Activated T-helper 2 cell treated with anti-CD3 and anti-CD28 coated beads, Interferon-gamma antibody, Interleukin-2, Interleukin-4, amounts not matched to agents 10 μg/mL and 5 μg/mL and 100 μg/mL, durations not matched to agents 14 hours and 24 hours and 36 hours (primary cell): Measurements from ENCODE around the gene PDE6G. TPM values are rescaled to one million over a fixed set of nuclear protein-coding genes. Genes with fewer than 3 reads are reported as not detected.

Source experiments
- DNase-seq: peaks from one replicate; pipeline ENCODE4 v3.0.0; 2021; ENCODE audit warnings: low spot score
- H3K27ac Mint-ChIP-seq: one replicate; pipeline ENCODE4 v1.8.0; 2021; ENCODE audit warnings: mixed read lengths
- H3K27me3 Mint-ChIP-seq: one replicate; pipeline ENCODE4 v1.8.0; 2021; ENCODE audit warnings: low read depth, mixed read lengths
- H3K36me3 Mint-ChIP-seq: one replicate; pipeline ENCODE4 v1.8.0; 2021; ENCODE audit warnings: low read depth, mixed read lengths
- H3K4me1 Mint-ChIP-seq: one replicate; pipeline ENCODE4 v1.8.0; 2021; ENCODE audit warnings: low read depth, mixed read lengths
- H3K4me3 Mint-ChIP-seq: one replicate; pipeline ENCODE4 v1.8.0; 2021; ENCODE audit warnings: low read depth, mild to moderate bottlenecking, moderate library complexity, mixed read lengths
- H3K9me3 Mint-ChIP-seq: one replicate; pipeline ENCODE4 v1.8.0; 2021; ENCODE audit warnings: mixed read lengths
- intact Hi-C: fragments of 100-400 bp; cut with micrococcal nuclease; formaldehyde crosslinking; loops from one replicate; pipeline ENCODE4 v1.15.1; 2023
- total RNA-seq: library from RNA; stranded (reverse); gene quantifications from 2 replicates; pipeline ENCODE4 v1.2.3, GENCODE V29; 2022

PDE6G gene
- 11.1 and 15.4 TPM in 2 replicates for total RNA-seq

DNA sequence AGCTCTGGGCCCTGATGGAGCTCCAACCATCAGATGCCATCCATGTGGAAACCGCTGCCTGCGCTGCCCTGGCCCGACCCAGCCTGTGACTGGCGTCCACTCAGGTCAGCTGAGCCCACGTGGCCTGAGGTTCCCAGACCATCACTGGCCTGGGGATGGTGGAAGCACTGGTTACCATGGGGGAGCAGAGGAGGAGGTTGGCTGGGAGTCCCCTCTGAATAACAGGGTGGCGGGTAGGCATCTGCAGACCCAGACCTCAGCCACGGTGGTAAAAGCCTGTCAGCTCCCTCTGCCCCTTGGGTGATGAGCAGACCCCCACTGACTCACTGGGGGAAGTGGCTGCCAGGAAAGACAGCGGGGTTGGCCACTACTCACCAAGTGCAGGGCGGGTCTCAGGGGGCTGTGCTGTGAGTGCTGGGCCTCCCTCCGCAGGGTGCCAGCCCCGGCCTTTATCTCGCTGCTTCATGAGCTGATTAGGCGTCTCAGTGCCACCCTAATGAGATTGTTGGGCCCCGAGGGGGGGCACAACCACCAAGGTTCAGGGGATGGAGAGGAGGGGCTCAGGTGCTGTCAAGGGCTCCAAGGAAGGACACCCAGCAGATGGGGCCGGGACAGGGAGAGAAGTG, at the start of gene PDE6G:
TSS of gene PDE6G (minus strand) at position 425 of the 626 bp plus-strand sequence. CDS start 3,237 bp downstream, outside the sequence.
- no peaks in the 10 kb centered on the region for H3K9me3 Mint-ChIP-seq
- no peak within 1 kb of the TSS for H3K4me3 Mint-ChIP-seq
- intact Hi-C loops: no loop called here
- no peaks in the 10 kb centered on the region for H3K36me3 Mint-ChIP-seq
- no peak for DNase-seq
- H3K27me3 Mint-ChIP-seq: no peaks in the 10 kb centered on the region
- H3K27ac Mint-ChIP-seq: no peak within 1 kb of the TSS
- H3K4me1 Mint-ChIP-seq: peaks cover 13% of the 10 kb centered on the region

DNA sequence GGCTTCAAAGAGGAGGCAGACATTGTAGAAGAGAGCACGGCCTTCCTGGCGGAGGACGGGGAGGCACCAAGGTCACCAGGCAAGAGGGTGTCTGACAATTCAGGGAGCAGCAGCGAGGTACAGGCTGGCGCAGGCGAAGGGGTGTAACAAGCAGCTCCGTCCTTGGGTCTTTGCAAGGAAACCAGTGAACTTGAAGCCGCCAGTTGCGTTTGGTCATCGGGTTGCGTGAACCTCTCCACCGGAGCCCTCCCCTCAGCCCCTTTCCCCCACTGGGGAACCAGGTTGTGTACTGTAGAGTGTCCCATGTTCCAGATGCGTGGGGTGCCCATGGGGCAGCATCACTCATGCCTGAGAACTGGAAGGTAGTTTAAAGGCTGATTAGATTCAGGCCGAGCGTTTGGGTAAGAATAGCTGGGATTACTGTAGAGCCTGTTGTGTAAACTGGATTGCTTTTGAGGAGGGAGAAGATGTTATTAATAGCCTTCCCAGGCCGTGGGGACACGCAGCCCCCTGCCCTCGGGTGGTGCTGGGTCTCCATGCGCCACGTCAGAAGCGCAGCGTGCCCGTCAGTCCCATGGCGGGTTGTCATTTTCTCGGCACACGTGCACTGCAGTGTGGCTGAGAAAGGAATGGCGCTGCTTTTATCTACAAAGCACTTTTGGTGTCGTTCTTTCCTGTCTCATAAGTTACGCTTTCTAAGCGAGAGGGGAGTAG, 49.3 kb upstream of the PDE6G start:
- Mint-ChIP-seq H3K27me3 (no peaks in the 10 kb centered on the region), H3K4me1 (peaks cover 15% of the 10 kb centered on the region), H3K27ac (no peak overlapping the region), H3K9me3 (no peaks in the 10 kb centered on the region), H3K36me3 (peaks cover 69% of the 10 kb centered on the region), H3K4me3 (peak overlapping the region; percentile 26)
- intact Hi-C loops: no loop called here
- no peak for DNase-seq

DNA sequence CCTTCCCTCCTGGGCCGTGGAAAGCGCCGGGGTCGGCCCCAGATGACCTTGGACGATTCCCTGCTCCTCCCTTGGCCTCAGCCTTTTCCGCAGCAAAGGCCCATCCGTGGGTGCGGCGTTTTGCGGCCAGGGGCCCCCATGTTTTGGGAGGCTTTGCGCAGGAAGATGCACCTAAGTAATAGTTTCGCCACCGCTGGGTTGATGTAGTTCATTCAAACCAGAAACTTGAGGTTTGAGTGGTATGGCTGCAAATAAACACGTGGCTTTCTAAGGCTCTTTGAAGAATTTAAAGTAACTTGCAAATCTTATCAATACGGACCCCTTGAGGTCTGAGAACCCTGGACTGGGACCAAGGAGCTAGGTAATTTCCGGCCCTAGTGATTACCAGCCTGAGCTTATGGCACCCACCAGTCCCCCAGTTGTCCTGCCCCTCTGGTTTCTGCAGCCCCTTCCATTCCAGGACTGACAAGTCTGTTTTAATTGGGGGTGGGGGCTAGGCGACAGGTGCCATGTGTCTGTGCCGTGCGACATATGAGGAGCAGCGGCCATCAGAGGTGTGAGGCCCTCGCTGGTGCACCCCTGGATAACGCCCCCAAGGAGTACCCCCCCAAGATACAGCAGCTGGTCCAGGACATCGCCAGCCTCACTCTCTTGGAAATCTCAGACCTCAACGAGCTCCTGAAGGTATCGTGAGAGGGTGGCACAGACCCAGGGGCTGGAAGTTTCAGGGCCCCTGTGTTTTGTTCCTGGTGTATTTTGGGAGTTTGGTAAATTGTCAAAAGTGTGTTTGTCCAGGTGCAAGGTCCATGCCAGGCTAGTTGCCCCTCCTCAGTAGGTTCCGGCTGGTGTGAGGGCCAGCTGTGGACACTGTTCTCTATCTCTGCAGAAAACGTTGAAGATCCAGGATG, 47.7 kb upstream of the PDE6G start:
- DNase-seq: no peak
- Mint-ChIP-seq H3K4me1 (peaks cover 13% of the 10 kb centered on the region), H3K36me3 (peaks cover 69% of the 10 kb centered on the region), H3K9me3 (no peaks in the 10 kb centered on the region), H3K27ac (peak overlapping the region; percentile 38), H3K27me3 (no peaks in the 10 kb centered on the region), H3K4me3 (peak overlapping the region; percentile 98)
- intact Hi-C loops: loop anchor here (1.0 to 5.0 kb wide), 2 partner anchors 8 to 37 kb away; partner anchors contain the start of genes CCDC137, OXLD1 and SLC25A10

DNA sequence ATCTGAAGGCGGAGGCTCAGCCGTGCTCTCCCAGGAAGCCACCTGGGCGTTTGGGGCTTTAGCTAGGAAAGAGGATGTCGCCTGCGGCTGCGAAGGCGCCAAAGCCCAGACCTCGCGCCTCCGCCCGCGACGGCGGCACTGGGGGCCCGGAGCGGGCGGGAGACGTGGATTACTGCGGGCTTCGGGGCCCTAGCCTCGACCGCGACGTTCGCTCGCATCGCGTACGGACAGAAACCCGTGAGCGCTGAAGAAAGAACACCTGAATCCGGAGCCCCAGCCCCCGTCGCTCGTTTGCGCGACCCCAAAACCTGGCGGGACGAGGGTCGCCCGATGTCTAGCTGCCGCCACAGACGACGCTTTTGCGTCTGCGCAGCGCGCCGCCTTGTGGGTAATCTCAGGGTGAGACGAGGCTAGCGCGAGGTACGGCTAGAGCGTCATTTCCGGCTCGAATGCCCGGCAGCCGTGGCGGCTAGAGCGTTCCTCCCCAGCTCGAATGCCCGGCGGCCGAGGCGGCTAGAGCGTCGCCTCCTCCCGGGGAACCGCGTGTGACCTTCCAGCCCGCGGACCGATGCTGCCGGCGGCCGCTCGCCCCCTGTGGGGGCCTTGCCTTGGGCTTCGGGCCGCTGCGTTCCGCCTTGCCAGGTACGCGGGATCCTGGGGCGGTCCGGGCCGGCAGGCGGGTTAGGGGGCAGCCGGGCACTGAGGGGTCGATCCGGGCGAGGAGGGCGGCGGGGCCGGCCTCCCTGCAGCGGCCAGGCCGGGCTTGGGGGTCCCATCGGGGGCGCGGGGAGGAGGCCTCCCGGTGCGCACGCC, 46.8 kb upstream of the PDE6G start, which contains the start of gene MRPL12:
TSS of gene MRPL12 (plus strand) at position 434 of the 813 bp plus-strand sequence. CDS start at position 569, 135 bp downstream.
- peak; percentile 85 for DNase-seq
- Mint-ChIP-seq H3K4me1 (peaks cover 13% of the 10 kb centered on the region), H3K27ac (peak within 1 kb of the TSS; percentile 96), H3K9me3 (no peaks in the 10 kb centered on the region), H3K36me3 (peaks cover 73% of the 10 kb centered on the region), H3K4me3 (peak within 1 kb of the TSS; percentile 98), H3K27me3 (no peaks in the 10 kb centered on the region)
- intact Hi-C loops: loop anchor here (1.0 to 5.0 kb wide), 2 partner anchors 9 to 36 kb away; partner anchors contain the start of genes CCDC137, OXLD1 and SLC25A10

DNA sequence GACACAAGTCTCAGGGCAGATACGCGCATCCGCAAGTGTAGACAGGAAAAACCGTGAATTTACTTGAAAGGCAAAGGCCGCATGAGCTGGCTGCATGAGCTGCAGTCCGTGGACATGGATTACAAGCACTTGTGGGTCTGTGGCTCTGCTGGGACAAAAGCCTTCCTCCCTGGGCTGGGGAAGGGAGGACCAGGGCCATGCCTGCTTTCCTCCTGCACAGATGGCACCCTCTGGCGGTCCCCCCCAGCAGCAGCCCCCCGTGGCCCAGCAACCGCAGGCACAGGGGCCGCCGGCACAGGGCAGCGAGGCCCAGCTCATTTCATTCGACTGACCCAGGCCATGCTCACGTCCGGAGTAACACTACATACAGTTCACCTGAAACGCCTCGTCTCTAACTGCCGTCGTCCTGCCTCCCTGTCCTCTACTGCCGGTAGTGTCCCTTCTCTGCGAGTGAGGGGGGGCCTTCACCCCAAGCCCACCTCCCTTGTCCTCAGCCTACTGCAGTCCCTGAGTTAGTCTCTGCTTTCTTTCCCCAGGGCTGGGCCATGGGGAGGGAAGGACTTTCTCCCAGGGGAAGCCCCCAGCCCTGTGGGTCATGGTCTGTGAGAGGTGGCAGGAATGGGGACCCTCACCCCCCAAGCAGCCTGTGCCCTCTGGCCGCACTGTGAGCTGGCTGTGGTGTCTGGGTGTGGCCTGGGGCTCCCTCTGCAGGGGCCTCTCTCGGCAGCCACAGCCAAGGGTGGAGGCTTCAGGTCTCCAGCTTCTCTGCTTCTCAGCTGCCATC, 45.1 kb upstream of the PDE6G start:
- Mint-ChIP-seq H3K4me3 (peak overlapping the region; percentile 98), H3K27me3 (no peaks in the 10 kb centered on the region), H3K36me3 (peaks cover 76% of the 10 kb centered on the region), H3K4me1 (peaks cover 13% of the 10 kb centered on the region), H3K9me3 (no peaks in the 10 kb centered on the region), H3K27ac (peak overlapping the region; percentile 58)
- intact Hi-C loops: loop anchor here (5.0 kb wide), 1 partner anchor 34 kb away; the partner anchor contains the start of genes CCDC137 and OXLD1
- no peak for DNase-seq

DNA sequence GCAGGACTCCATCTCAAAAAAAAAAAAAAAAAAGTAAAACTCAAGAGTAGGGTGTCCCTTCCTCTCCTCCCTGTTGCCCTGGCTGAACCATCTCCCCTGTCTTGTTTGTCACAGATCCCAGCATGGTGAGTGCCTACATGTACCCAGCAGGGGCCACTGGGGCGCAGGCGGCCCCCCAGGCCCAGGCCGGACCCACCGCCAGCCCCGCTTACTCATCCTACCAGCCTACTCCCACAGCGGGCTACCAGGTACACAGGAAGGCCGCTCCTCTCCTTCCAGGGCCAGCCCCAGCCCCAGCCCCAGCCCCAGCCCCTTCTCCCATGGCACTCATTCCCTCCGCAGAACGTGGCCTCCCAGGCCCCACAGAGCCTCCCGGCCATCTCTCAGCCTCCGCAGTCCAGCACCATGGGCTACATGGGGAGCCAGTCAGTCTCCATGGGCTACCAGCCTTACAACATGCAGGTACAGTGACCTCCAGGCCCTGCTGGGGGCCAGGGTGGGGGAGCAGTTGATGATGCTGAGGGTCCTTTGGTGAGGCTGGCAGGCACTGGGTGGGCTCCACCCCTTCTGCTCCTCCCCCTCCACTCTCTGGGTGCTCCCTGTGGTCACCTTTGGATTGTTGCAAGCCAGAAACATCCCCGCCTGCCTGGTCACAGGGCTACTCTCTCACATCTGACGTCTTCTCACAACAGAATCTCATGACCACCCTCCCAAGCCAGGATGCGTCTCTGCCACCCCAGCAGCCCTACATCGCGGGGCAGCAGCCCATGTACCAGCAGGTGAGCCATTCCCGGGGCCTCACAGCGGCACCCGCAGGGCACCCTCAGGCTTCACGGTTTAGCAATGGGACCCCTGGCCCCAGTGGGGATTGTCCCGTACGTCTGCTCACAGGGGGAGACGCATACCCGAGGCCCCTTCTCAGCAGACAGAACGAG, 44.3 kb upstream of the PDE6G start:
- H3K27me3 Mint-ChIP-seq: no peaks in the 10 kb centered on the region
- no peak overlapping the region for H3K27ac Mint-ChIP-seq
- no peaks in the 10 kb centered on the region for H3K9me3 Mint-ChIP-seq
- H3K4me1 Mint-ChIP-seq: peaks cover 13% of the 10 kb centered on the region
- peaks cover 70% of the 10 kb centered on the region for H3K36me3 Mint-ChIP-seq
- intact Hi-C loops: loop anchor here (5.0 kb wide), 1 partner anchor 33 kb away; the partner anchor contains the start of genes CCDC137 and OXLD1
- DNase-seq: no peak
- peak overlapping the region; percentile 26 for H3K4me3 Mint-ChIP-seq

DNA sequence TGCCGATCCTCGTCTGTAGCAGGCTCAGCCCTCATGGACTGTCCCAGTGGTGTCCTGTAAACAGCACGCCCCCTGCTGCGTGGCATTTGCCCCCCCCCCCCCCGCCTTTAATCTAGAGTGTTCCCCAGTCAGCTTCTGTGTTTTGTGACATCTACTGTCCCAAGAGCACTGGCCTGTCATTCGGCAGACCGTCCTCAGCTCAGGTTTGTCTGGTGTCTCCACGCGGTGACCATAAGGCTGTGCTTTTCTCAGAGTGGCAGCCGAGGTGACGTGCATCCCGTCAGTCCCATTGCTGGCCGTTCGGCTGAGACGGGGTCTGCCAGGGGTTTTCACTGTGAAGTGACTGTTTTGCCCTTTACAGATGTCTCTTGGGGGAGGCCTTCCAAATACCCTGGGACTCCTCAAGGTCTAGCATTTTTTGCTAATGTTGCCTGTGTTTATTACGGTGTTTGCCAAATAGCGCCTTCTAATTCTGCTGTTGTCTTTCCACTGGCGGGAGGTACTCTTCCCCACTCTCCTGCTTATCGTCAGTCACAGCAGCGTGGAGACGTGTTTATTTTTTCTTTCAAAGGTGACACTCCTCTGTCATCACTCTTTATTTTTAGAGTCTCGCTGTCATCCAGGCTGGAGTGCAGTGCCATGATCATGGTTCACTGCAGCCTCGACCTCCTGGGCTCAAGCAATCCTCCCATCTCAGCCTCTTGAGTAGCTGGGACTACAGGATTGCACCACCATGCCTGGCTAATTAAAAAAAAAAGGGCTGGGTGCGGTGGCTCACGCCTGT, 41.1 kb upstream of the PDE6G start:
- Mint-ChIP-seq H3K9me3 (no peaks in the 10 kb centered on the region), H3K4me1 (peaks cover 9% of the 10 kb centered on the region), H3K36me3 (peaks cover 55% of the 10 kb centered on the region), H3K27ac (no peak overlapping the region), H3K27me3 (no peaks in the 10 kb centered on the region), H3K4me3 (no peak overlapping the region)
- DNase-seq: no peak
- intact Hi-C loops: no loop called here

DNA sequence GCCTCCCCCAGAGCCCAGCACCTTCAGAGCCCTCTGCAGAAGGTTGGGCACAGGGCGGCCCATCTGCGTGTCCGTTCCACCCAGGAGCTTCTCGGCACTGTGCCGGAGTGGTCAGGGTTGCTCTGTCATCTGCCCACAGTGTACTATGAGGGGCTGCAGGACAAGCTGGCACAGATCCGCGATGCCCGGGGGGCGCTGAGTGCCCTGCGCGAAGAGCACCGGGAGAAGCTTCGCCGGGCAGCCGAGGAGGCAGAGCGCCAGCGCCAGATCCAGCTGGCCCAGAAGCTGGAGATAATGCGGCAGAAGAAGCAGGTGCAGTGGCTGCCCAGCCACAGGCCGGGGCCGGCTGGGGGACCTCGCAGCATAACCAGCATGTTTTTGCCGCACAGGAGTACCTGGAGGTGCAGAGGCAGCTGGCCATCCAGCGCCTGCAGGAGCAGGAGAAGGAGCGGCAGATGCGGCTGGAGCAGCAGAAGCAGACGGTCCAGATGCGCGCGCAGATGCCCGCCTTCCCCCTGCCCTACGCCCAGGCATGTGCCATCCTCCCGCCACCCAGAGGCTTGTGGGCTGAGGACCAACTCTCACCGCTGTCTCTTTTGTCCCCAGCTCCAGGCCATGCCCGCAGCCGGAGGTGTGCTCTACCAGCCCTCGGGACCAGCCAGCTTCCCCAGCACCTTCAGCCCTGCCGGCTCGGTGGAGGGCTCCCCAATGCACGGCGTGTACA, 40.0 kb upstream of the PDE6G start:
- no peak for DNase-seq
- no peak overlapping the region for H3K27ac Mint-ChIP-seq
- peaks cover 54% of the 10 kb centered on the region for H3K36me3 Mint-ChIP-seq
- H3K9me3 Mint-ChIP-seq: no peaks in the 10 kb centered on the region
- peaks cover 4% of the 10 kb centered on the region for H3K4me1 Mint-ChIP-seq
- no peak overlapping the region for H3K4me3 Mint-ChIP-seq
- intact Hi-C loops: no loop called here
- no peaks in the 10 kb centered on the region for H3K27me3 Mint-ChIP-seq

DNA sequence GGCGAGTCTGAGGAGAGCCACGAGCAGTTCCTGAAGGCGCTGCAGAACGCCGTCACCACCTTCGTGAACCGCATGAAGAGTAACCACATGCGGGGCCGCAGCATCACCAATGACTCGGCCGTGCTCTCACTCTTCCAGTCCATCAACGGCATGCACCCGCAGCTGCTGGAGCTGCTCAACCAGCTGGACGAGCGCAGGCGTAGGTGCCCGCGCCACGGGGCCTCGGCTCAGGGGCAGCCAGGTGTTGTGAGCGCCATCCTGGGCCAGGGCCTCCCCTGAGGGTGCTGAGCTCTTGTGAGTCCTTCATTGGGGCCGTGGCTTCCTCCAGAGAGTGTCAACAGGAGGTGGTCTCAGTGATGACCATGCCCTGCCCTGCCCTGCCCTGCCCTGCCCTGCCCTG, 39.5 kb upstream of the PDE6G start:
- no peak for DNase-seq
- intact Hi-C loops: no loop called here
- H3K4me1 Mint-ChIP-seq: peaks cover under 1% of the 10 kb centered on the region

DNA sequence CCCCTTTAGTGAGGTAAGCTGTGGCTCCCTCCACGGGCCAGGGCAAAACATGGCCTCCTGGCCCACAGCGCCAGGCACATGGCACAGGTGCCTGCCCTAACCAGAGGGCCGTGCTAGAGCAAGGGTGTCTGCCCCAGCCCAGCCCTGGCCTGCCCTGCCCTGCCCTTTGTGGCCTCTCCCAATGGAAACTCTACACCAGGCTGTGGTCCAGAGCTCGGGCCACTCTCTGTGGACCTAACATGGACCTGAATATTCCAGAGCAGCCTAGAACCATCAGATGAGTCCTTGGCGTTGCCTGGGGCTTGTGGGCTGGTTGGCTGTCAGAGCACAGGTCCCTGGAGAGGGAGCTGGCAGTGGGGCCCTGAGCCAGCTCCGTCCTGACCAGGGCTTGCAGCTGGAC, 38.9 kb upstream of the PDE6G start:
- intact Hi-C loops: no loop called here

More for the DNA sequence above, 39.5 kb upstream of the PDE6G start:
- H3K4me3 Mint-ChIP-seq: no peak overlapping the region
- H3K27me3 Mint-ChIP-seq: no peaks in the 10 kb centered on the region
- no peak overlapping the region for H3K27ac Mint-ChIP-seq
- H3K36me3 Mint-ChIP-seq: peaks cover 54% of the 10 kb centered on the region
- H3K9me3 Mint-ChIP-seq: no peaks in the 10 kb centered on the region

More for the DNA sequence above, 38.9 kb upstream of the PDE6G start:
- no peak for DNase-seq
- peaks cover 53% of the 10 kb centered on the region for H3K36me3 Mint-ChIP-seq
- no peaks in the 10 kb centered on the region for H3K27me3 Mint-ChIP-seq
- no peak overlapping the region for H3K4me3 Mint-ChIP-seq
- no peaks in the 10 kb centered on the region for H3K4me1 Mint-ChIP-seq
- H3K9me3 Mint-ChIP-seq: no peaks in the 10 kb centered on the region
- H3K27ac Mint-ChIP-seq: no peak overlapping the region
